ENCODE measurements around the gene F2RL3.

The F2RL3 gene

GRCh38 chr19:16894080-16894479 is 5.3 kb downstream of the F2RL3 start:
- CTCF ChIA-PET, result no interaction called here
- no peak for TF ChIP-seq NFRKB (IDR thresholded peaks at IDR 0.05)
- no peak for TF ChIP-seq TARDBP (IDR thresholded peaks at IDR 0.05)
- TF ChIP-seq L3MBTL2 (conservative IDR thresholded peaks at IDR 0.05), result no peak
- TF ChIP-seq SP1 (IDR thresholded peaks at IDR 0.05), result no peak
- TF ChIP-seq LEF1 (IDR thresholded peaks at IDR 0.05; ENCODE audit: borderline replicate concordance), result no peak
- no peak for TF ChIP-seq PKNOX1 (IDR thresholded peaks at IDR 0.05)
- TF ChIP-seq FOXM1 (IDR thresholded peaks at IDR 0.05; ENCODE audit: borderline replicate concordance), result no peak
- TF ChIP-seq HDGF (IDR thresholded peaks at IDR 0.05; ENCODE audit: borderline replicate concordance), result no peak
- DNase-seq (ENCODE audit: extremely low spot score), result no peak
- POLR2A ChIA-PET, result no interaction called here

GRCh38 chr19:16895467-16896145 is 6.8 kb downstream of the F2RL3 start:
- ChIA-PET POLR2A (no interaction called here), CTCF (no interaction called here)
- TF ChIP-seq L3MBTL2 (conservative IDR thresholded peaks at IDR 0.05) (no peak), FOXM1 (IDR thresholded peaks at IDR 0.05; ENCODE audit: borderline replicate concordance) (no peak), HDGF (IDR thresholded peaks at IDR 0.05; ENCODE audit: borderline replicate concordance) (no peak), TARDBP (IDR thresholded peaks at IDR 0.05) (no peak), CTBP1 (IDR thresholded peaks at IDR 0.05; ENCODE audit: borderline replicate concordance) (no peak), SP1 (IDR thresholded peaks at IDR 0.05) (no peak)
- DNase-seq (ENCODE audit: extremely low spot score), result no peak

- TF ChIP-seq CTBP1 (IDR thresholded peaks at IDR 0.05; ENCODE audit: borderline replicate concordance), result no peak
- TF ChIP-seq ARNT (IDR thresholded peaks at IDR 0.05), result no peak
- TF ChIP-seq SP1 (IDR thresholded peaks at IDR 0.05), result no peak
- no peak for TF ChIP-seq NFRKB (IDR thresholded peaks at IDR 0.05)
- no peak for TF ChIP-seq FOXK2 (IDR thresholded peaks at IDR 0.05)
- no peak for TF ChIP-seq LEF1 (IDR thresholded peaks at IDR 0.05; ENCODE audit: borderline replicate concordance)
- no peak for TF ChIP-seq FOXM1 (IDR thresholded peaks at IDR 0.05; ENCODE audit: borderline replicate concordance)
- no peak for DNase-seq (ENCODE audit: extremely low spot score)
- CTCF ChIA-PET, result no interaction called here
- POLR2A ChIA-PET, result no interaction called here
Measured at GRCh38 chr19:16896146-16897028, 7.6 kb downstream of the F2RL3 start.

- no peak for TF ChIP-seq BHLHE40 (IDR thresholded peaks at IDR 0.05; ENCODE audit: borderline replicate concordance)
- no peak for TF ChIP-seq FOXM1 (IDR thresholded peaks at IDR 0.05; ENCODE audit: borderline replicate concordance)
- no peak for TF ChIP-seq PKNOX1 (IDR thresholded peaks at IDR 0.05)
- no peak for TF ChIP-seq LEF1 (IDR thresholded peaks at IDR 0.05; ENCODE audit: borderline replicate concordance)
- TF ChIP-seq FOXA1 (IDR thresholded peaks at IDR 0.05), result no peak
- no peak for TF ChIP-seq SUZ12 (IDR thresholded peaks at IDR 0.05)
- no peak for TF ChIP-seq FOXK2 (IDR thresholded peaks at IDR 0.05)
- peak; percentile 57 for TF ChIP-seq L3MBTL2 (conservative IDR thresholded peaks at IDR 0.05)
- TF ChIP-seq TARDBP (IDR thresholded peaks at IDR 0.05), result no peak
- no peak for TF ChIP-seq CTBP1 (IDR thresholded peaks at IDR 0.05; ENCODE audit: borderline replicate concordance)
- no peak for TF ChIP-seq NFRKB (IDR thresholded peaks at IDR 0.05)
- peak; percentile 46; the same call in 1 of the 2 replicates for TF ChIP-seq SP1 (IDR thresholded peaks at IDR 0.05)
- TF ChIP-seq ARNT (IDR thresholded peaks at IDR 0.05), result no peak
- no peak for TF ChIP-seq ELF4 (IDR thresholded peaks at IDR 0.05)
- TF ChIP-seq ZNF384 (IDR thresholded peaks at IDR 0.05), result no peak
- TF ChIP-seq HDGF (IDR thresholded peaks at IDR 0.05; ENCODE audit: borderline replicate concordance), result no peak
- CTCF ChIA-PET, result no interaction called here
Measured at GRCh38 chr19:16897029-16897855, 8.4 kb downstream of the F2RL3 start.

GRCh38 chr19:16897856-16898161 is 9.0 kb downstream of the F2RL3 start:
- TF ChIP-seq L3MBTL2 (conservative IDR thresholded peaks at IDR 0.05), result no peak
- no peak for TF ChIP-seq FOXM1 (IDR thresholded peaks at IDR 0.05; ENCODE audit: borderline replicate concordance)
- TF ChIP-seq SUZ12 (IDR thresholded peaks at IDR 0.05), result no peak
- no peak for TF ChIP-seq TARDBP (IDR thresholded peaks at IDR 0.05)
- no peak for TF ChIP-seq CTBP1 (IDR thresholded peaks at IDR 0.05; ENCODE audit: borderline replicate concordance)
- no peak for TF ChIP-seq HDGF (IDR thresholded peaks at IDR 0.05; ENCODE audit: borderline replicate concordance)
- TF ChIP-seq ZNF384 (IDR thresholded peaks at IDR 0.05), result no peak
- no peak for TF ChIP-seq FOXA1 (IDR thresholded peaks at IDR 0.05)
- TF ChIP-seq SP1 (IDR thresholded peaks at IDR 0.05), result no peak
- TF ChIP-seq BHLHE40 (IDR thresholded peaks at IDR 0.05; ENCODE audit: borderline replicate concordance), result no peak
- no peak for TF ChIP-seq LEF1 (IDR thresholded peaks at IDR 0.05; ENCODE audit: borderline replicate concordance)
- ChIA-PET POLR2A (no interaction called here), CTCF (no interaction called here)
- DNase-seq (ENCODE audit: extremely low spot score), result no peak

More at GRCh38 chr19:16897029-16897855, 8.4 kb downstream of the F2RL3 start:
- POLR2A ChIA-PET, result no interaction called here
- DNase-seq (ENCODE audit: extremely low spot score), result peak; percentile 99

GRCh38 chr19:16898361-16899015 is 9.7 kb downstream of the F2RL3 start:
- CTCF ChIA-PET, result no interaction called here

More at GRCh38 chr19:16898361-16899015, 9.7 kb downstream of the F2RL3 start:
- DNase-seq (ENCODE audit: extremely low spot score), result no peak
- no peak for TF ChIP-seq BHLHE40 (IDR thresholded peaks at IDR 0.05; ENCODE audit: borderline replicate concordance)
- no peak for TF ChIP-seq L3MBTL2 (conservative IDR thresholded peaks at IDR 0.05)
- TF ChIP-seq CTBP1 (IDR thresholded peaks at IDR 0.05; ENCODE audit: borderline replicate concordance), result no peak
- TF ChIP-seq SP1 (IDR thresholded peaks at IDR 0.05), result no peak
- TF ChIP-seq ZNF384 (IDR thresholded peaks at IDR 0.05), result no peak
- no peak for TF ChIP-seq NFRKB (IDR thresholded peaks at IDR 0.05)
- TF ChIP-seq HDGF (IDR thresholded peaks at IDR 0.05; ENCODE audit: borderline replicate concordance), result no peak
- POLR2A ChIA-PET, result no interaction called here
